ENCODE data around the gene AP2A1. TPM values are rescaled to one million over a fixed set of nuclear protein-coding genes. Genes with fewer than 3 reads are reported as not detected.

The AP2A1 gene
- total RNA-seq, 2 donors from 2014 or later, result 43.5 to 45.9 TPM

GRCh38 chr19:49807904-49808675 is 41.3 kb downstream of the AP2A1 start:
- no peaks in the 10 kb centered on the region for H3K36me3 ChIP-seq (replicated peaks in 1 of 2; ENCODE audit: insufficient read depth in 1 of 2, low read depth in 2 of 2)
- intact Hi-C loops (cut with DNase I), result no loop called here
- H3K4me3 ChIP-seq, result no peak overlapping the region
- peak overlapping the region in 3 of 4 donors; percentile 49 to 79 (median 77) for H3K27ac ChIP-seq
- ATAC-seq, result no peak
- peaks cover 32% of the 10 kb centered on the region for H3K4me1 ChIP-seq
- 78 to 80% methylated on average over 18 to 20 of the region's 20 CpGs for WGBS, 2 donors
- DNase-seq, result no peak
- no peaks in the 10 kb centered on the region for H3K9me3 ChIP-seq
- H3K27me3 ChIP-seq, result no peaks in the 10 kb centered on the region
- TF ChIP-seq POLR2A (IDR thresholded peaks at IDR 0.05) (no peak), CTCF (IDR thresholded peaks at IDR 0.05) (no peak)

DNA sequence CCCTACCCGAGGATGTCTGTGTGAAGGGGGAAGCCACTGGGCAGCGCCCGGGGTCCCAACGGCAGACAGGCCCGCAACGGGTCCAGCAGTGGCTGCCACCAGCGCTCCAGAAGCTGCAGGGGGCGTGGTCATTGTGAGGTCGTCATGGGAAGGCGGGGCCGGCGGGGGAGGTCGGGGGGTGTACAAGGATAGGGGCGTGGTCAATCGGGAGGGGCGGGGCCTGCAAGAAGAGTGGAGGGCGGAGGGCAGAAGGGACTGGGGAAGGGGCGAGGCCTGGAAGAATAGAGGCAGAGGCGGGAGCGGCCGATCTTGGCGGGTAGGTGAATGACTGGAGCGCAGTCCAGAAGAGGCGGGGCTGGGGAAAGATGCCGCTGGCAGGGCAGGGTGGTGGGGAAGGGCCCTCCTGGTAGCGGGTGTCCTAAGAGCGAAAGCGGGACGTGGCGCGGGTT is 41.9 kb downstream of the AP2A1 start:
- ATAC-seq, result peak; percentile 63
- H3K27ac ChIP-seq, result peak overlapping the region; percentile 49 to 79 (median 71)
- TF ChIP-seq CTCF (IDR thresholded peaks at IDR 0.05) (no peak), POLR2A (IDR thresholded peaks at IDR 0.05) (peak in 2 of 3 donors; percentile 54 to 58)

GRCh38 chr19:49809160-49809940 is 42.5 kb downstream of the AP2A1 start:
- ATAC-seq (peak; percentile 19), DNase-seq (peak; percentile 60 to 75 (median 72))
- TF ChIP-seq POLR2A (IDR thresholded peaks at IDR 0.05), result peak in 2 of 3 donors; percentile 61 to 75
- TF ChIP-seq CTCF (IDR thresholded peaks at IDR 0.05), result peak in 4 of 7 experiments; percentile 3 to 20 (median 17)
- Histone ChIP-seq H3K36me3 (replicated peaks in 1 of 2; ENCODE audit: insufficient read depth in 1 of 2, low read depth in 2 of 2) (no peaks in the 10 kb centered on the region), H3K9me3 (no peaks in the 10 kb centered on the region), H3K4me1 (peaks cover 32% of the 10 kb centered on the region), H3K4me3 (peak overlapping the region; percentile 3 to 7), H3K27ac (peak overlapping the region; percentile 49 to 79 (median 71)), H3K27me3 (no peaks in the 10 kb centered on the region)
- WGBS, 2 donors, result 8% methylated on average over 15 to 31 of the region's 50 CpGs
- intact Hi-C loops (cut with DNase I), result no loop called here

More for the DNA sequence above, 41.9 kb downstream of the AP2A1 start:
- peak; percentile 95 to 98 (median 96) for DNase-seq
- intact Hi-C loops (cut with DNase I), result no loop called here
- Histone ChIP-seq H3K4me3 (peak overlapping the region; percentile 3 to 7), H3K4me1 (peaks cover 32% of the 10 kb centered on the region), H3K27me3 (no peaks in the 10 kb centered on the region), H3K9me3 (no peaks in the 10 kb centered on the region), H3K36me3 (replicated peaks in 1 of 2; ENCODE audit: insufficient read depth in 1 of 2, low read depth in 2 of 2) (no peaks in the 10 kb centered on the region)
- 0 to 5% methylated on average over 19 to 31 of the region's 31 CpGs for WGBS, 2 donors

GRCh38 chr19:49809941-49810389 is 43.2 kb downstream of the AP2A1 start:
- Histone ChIP-seq H3K4me1 (peaks cover 32% of the 10 kb centered on the region), H3K36me3 (replicated peaks in 1 of 2; ENCODE audit: insufficient read depth in 1 of 2, low read depth in 2 of 2) (no peaks in the 10 kb centered on the region), H3K27ac (peak overlapping the region; percentile 49 to 79 (median 71)), H3K4me3 (no peak overlapping the region), H3K27me3 (no peaks in the 10 kb centered on the region), H3K9me3 (no peaks in the 10 kb centered on the region)
- TF ChIP-seq POLR2A (IDR thresholded peaks at IDR 0.05) (no peak), CTCF (IDR thresholded peaks at IDR 0.05) (no peak)
- no peak for DNase-seq
- intact Hi-C loops (cut with DNase I), result no loop called here
- ATAC-seq, result no peak
- WGBS, 2 donors, result 89% methylated on average over 4 to 5 of the region's 5 CpGs
